Trophoblast cell (in vitro differentiated cells and primary cell): Measurements from ENCODE around the gene PRSS12.

Source experiments
- DNase-seq, 2 donors: peaks; one replicate each; pipeline ENCODE4 v3.0.0-alpha.2; 2016
- H2AFZ ChIP-seq: 2 replicates; pipeline ENCODE4 v1.6.1; 2013; ENCODE audit warnings: low read length, moderate library complexity, mild to moderate bottlenecking; ENCODE audit not compliant: insufficient read depth, poor library complexity
- H2AK5ac ChIP-seq: 2 replicates; pipeline ENCODE4 v1.6.1; 2013; ENCODE audit warnings: mild to moderate bottlenecking, low read length
- H2BK120ac ChIP-seq: 2 replicates; pipeline ENCODE4 v1.6.1; 2013; ENCODE audit warnings: low read length, mild to moderate bottlenecking, moderate library complexity; ENCODE audit not compliant: insufficient read depth, poor library complexity
- H2BK12ac ChIP-seq: 2 replicates; pipeline ENCODE4 v1.6.1; 2013; ENCODE audit warnings: mild to moderate bottlenecking, low read length, moderate library complexity
- H2BK5ac ChIP-seq: 2 replicates; pipeline ENCODE4 v1.6.1; 2013; ENCODE audit warnings: low read length, low read depth, moderate library complexity, mild to moderate bottlenecking; ENCODE audit not compliant: poor library complexity
- H3K14ac ChIP-seq: 2 replicates; pipeline ENCODE4 v1.6.1; 2013; ENCODE audit warnings: mild to moderate bottlenecking, low read length
- H3K18ac ChIP-seq: 2 replicates; pipeline ENCODE4 v1.6.1; 2013; ENCODE audit warnings: mild to moderate bottlenecking, low read length
- H3K23ac ChIP-seq: 2 replicates; pipeline ENCODE4 v1.6.1; 2013; ENCODE audit warnings: low read length
- H3K27ac ChIP-seq: 2 replicates; pipeline ENCODE4 v1.5.1; 2013; ENCODE audit warnings: low read depth, mild to moderate bottlenecking, inconsistent platforms, low read length, moderate library complexity
- H3K27me3 ChIP-seq: 2 replicates; pipeline ENCODE4 v1.6.1; 2013; ENCODE audit warnings: inconsistent platforms, mild to moderate bottlenecking, low read length, moderate library complexity; ENCODE audit not compliant: insufficient read depth
- H3K36me3 ChIP-seq, 2 experiments: 1 replicate in 1 of 2; 2 replicates in 1 of 2; pipeline ENCODE4 v1.6.1; 2013; ENCODE audit warnings: low read length in 2 of 2, mild to moderate bottlenecking in 2 of 2, moderate library complexity in 1 of 2; ENCODE audit not compliant: insufficient read depth in 2 of 2, control insufficient read depth in 1 of 2
- H3K4ac ChIP-seq: 2 replicates; pipeline ENCODE4 v1.6.1; 2013; ENCODE audit warnings: low read depth, mild to moderate bottlenecking, low read length, moderate library complexity
- H3K4me1 ChIP-seq, 2 experiments: 1 replicate in 1 of 2; 2 replicates in 1 of 2; pipeline ENCODE4 v1.6.1; 2013; ENCODE audit warnings: low read length in 2 of 2, mild to moderate bottlenecking in 2 of 2, moderate library complexity in 1 of 2; ENCODE audit not compliant: insufficient read depth in 2 of 2, control insufficient read depth in 1 of 2
- H3K4me2 ChIP-seq: 2 replicates; pipeline ENCODE4 v1.6.1; 2013; ENCODE audit warnings: inconsistent platforms, mild to moderate bottlenecking, low read length, moderate library complexity
- H3K4me3 ChIP-seq: 2 replicates; pipeline ENCODE4 v1.5.1; 2013; ENCODE audit warnings: mild to moderate bottlenecking, low read depth, low read length, inconsistent platforms
- H3K79me1 ChIP-seq: one replicate; pipeline ENCODE4 v1.6.1; 2013; ENCODE audit warnings: low read length
- H3K79me2 ChIP-seq: 2 replicates; pipeline ENCODE4 v1.6.1; 2013; ENCODE audit warnings: low read length, mild to moderate bottlenecking; ENCODE audit not compliant: control insufficient read depth, insufficient read depth, poor library complexity
- H3K9ac ChIP-seq: 2 replicates; pipeline ENCODE4 v1.6.1; 2013; ENCODE audit warnings: mild to moderate bottlenecking, low read length
- H3K9me3 ChIP-seq: 2 replicates; pipeline ENCODE4 v1.6.1; 2013; ENCODE audit warnings: low read depth, mild to moderate bottlenecking, control low read depth, inconsistent platforms, low read length; ENCODE audit not compliant: insufficient read depth
- H4K12ac ChIP-seq: 2 replicates; pipeline ENCODE4 v1.6.1; 2013; ENCODE audit warnings: low read depth, mild to moderate bottlenecking, low read length, moderate library complexity
- H4K8ac ChIP-seq: 2 replicates; pipeline ENCODE4 v1.6.1; 2013; ENCODE audit warnings: low read depth, mild to moderate bottlenecking, low read length, moderate library complexity
- H4K91ac ChIP-seq: one replicate; pipeline ENCODE4 v1.6.1; 2013; ENCODE audit warnings: low read depth, mild to moderate bottlenecking, low read length, moderate library complexity
- WGBS: extraction: QIAGEN DNeasy Blood & Tissue Kit; methylation state at CpG from one replicate; pipeline ENCODE4 v1.1.7; 2013; ENCODE audit warnings: missing lambda C conversion rate; ENCODE audit not compliant: insufficient read length, insufficient coverage; ENCODE audit errors: extremely low coverage; 5-methylcytosine and 5-hydroxymethylcytosine counted together

PRSS12 gene

GRCh38 chr4:118290951-118291350, 61.9 kb downstream of the PRSS12 start:
- Histone ChIP-seq H3K79me1 (no peaks in the 10 kb centered on the region), H3K23ac (no peak overlapping the region), H3K18ac (no peak overlapping the region), H4K12ac (no peak overlapping the region), H3K4ac (no peak overlapping the region), H3K79me2 (no peaks in the 10 kb centered on the region), H4K91ac (no peak overlapping the region), H2BK120ac (no peak overlapping the region), H2BK5ac (no peak overlapping the region), H2AK5ac (no peak overlapping the region), H3K4me1 (no peaks in the 10 kb centered on the region), H3K27ac (no peak overlapping the region), H3K4me3 (no peak overlapping the region), H2AFZ (no peak overlapping the region), H4K8ac (no peak overlapping the region), H3K27me3 (no peaks in the 10 kb centered on the region), H3K4me2 (no peak overlapping the region), H3K9me3 (no peaks in the 10 kb centered on the region), H3K36me3 (peaks cover 8 to 17% of the 10 kb centered on the region in 2 experiments), H2BK12ac (no peak overlapping the region), H3K14ac (no peak overlapping the region), H3K9ac (no peak overlapping the region)
- no CpG with 5 or more reads among the region's 2 CpGs for WGBS
- no peak for DNase-seq

- Histone ChIP-seq H2AFZ (no peak overlapping the region), H3K9me3 (no peaks in the 10 kb centered on the region), H3K14ac (no peak overlapping the region), H3K27ac (no peak overlapping the region), H3K9ac (no peak overlapping the region), H3K4me2 (no peak overlapping the region), H2BK12ac (no peak overlapping the region), H3K79me2 (no peaks in the 10 kb centered on the region), H4K12ac (no peak overlapping the region), H3K18ac (no peak overlapping the region), H4K91ac (no peak overlapping the region), H2BK120ac (no peak overlapping the region), H2BK5ac (no peak overlapping the region), H3K4me3 (no peak overlapping the region), H3K27me3 (no peaks in the 10 kb centered on the region), H3K23ac (no peak overlapping the region), H3K4me1 (no peaks in the 10 kb centered on the region), H2AK5ac (no peak overlapping the region), H3K4ac (no peak overlapping the region), H3K79me1 (no peaks in the 10 kb centered on the region), H3K36me3 (peaks cover 7 to 14% of the 10 kb centered on the region in 2 experiments), H4K8ac (no peak overlapping the region)
- WGBS: no CpG with 5 or more reads among the region's 1 CpG
- DNase-seq: no peak
Observed at GRCh38 chr4:118289794-118290193, 63.0 kb downstream of the PRSS12 start.

- Histone ChIP-seq H3K27ac (no peak overlapping the region), H2BK12ac (no peak overlapping the region), H3K79me2 (no peaks in the 10 kb centered on the region), H3K18ac (no peak overlapping the region), H2BK5ac (no peak overlapping the region), H4K8ac (no peak overlapping the region), H3K36me3 (peaks cover 6 to 11% of the 10 kb centered on the region in 2 experiments), H3K9ac (no peak overlapping the region), H3K4me3 (no peak overlapping the region), H3K23ac (no peak overlapping the region), H2AFZ (no peak overlapping the region), H3K79me1 (no peaks in the 10 kb centered on the region), H3K27me3 (no peaks in the 10 kb centered on the region), H3K4ac (no peak overlapping the region), H3K14ac (no peak overlapping the region), H3K4me2 (no peak overlapping the region), H3K9me3 (no peaks in the 10 kb centered on the region), H2BK120ac (no peak overlapping the region), H3K4me1 (peaks cover 0 to 2% of the 10 kb centered on the region in 2 experiments), H2AK5ac (no peak overlapping the region), H4K12ac (no peak overlapping the region), H4K91ac (no peak overlapping the region)
- WGBS: no CpG with 5 or more reads among the region's 2 CpGs
- peak in 1 of 2 donors; percentile 58 for DNase-seq
Observed at GRCh38 chr4:118287711-118288451, 64.9 kb downstream of the PRSS12 start.

- H3K4me1 ChIP-seq: peaks cover 0 to 2% of the 10 kb centered on the region in 2 experiments
- no peak overlapping the region for H3K9ac ChIP-seq
- H2AFZ ChIP-seq: no peak overlapping the region
- H3K9me3 ChIP-seq: no peaks in the 10 kb centered on the region
- H3K79me2 ChIP-seq: no peaks in the 10 kb centered on the region
- no peak overlapping the region for H2AK5ac ChIP-seq
- H2BK12ac ChIP-seq: no peak overlapping the region
- no peak overlapping the region for H3K4me3 ChIP-seq
- H4K8ac ChIP-seq: no peak overlapping the region
- no peaks in the 10 kb centered on the region for H3K79me1 ChIP-seq
- H3K14ac ChIP-seq: no peak overlapping the region
- H3K27me3 ChIP-seq: no peaks in the 10 kb centered on the region
- no peak overlapping the region for H4K12ac ChIP-seq
- H3K18ac ChIP-seq: no peak overlapping the region
- H3K23ac ChIP-seq: no peak overlapping the region
- H3K27ac ChIP-seq: no peak overlapping the region
- no peak overlapping the region for H4K91ac ChIP-seq
- H2BK120ac ChIP-seq: no peak overlapping the region
- H3K4ac ChIP-seq: no peak overlapping the region
- peaks cover 8 to 16% of the 10 kb centered on the region in 2 experiments for H3K36me3 ChIP-seq
- no CpG with 5 or more reads among the region's 3 CpGs for WGBS
- no peak overlapping the region for H3K4me2 ChIP-seq
- no peak overlapping the region for H2BK5ac ChIP-seq
- no peak for DNase-seq
Observed at GRCh38 chr4:118286685-118287084, 66.1 kb downstream of the PRSS12 start.
